ENCODE results near the gene KRT82.

GRCh38 chr12:52401926-52402325 is 4.2 kb downstream of the KRT82 start:
- no peak for TF ChIP-seq POLR2A (IDR thresholded peaks at IDR 0.05)
- no peak for TF ChIP-seq CTCF (IDR thresholded peaks at IDR 0.05)
- no peak for TF ChIP-seq POLR2AphosphoS5 (IDR thresholded peaks at IDR 0.05)
- no peak for TF ChIP-seq EP300 (IDR thresholded peaks at IDR 0.05)

All from stomach (tissue), 4 donors.